GM12864 (cell line): ENCODE measurements around the gene THAP9.
"Not testable (repeated sequence)": the region's sequence is repeated elsewhere in the genome, so short reads cannot be mapped to it uniquely, and the experiment has no call there.

Experiments
- DNase-seq: peaks from one replicate; pipeline ENCODE4 v3.0.0-alpha.2; 2011; ENCODE audit warnings: low read depth
- H3K4me3 ChIP-seq: 2 replicates; pipeline ENCODE4 v1.5.1; 2011; ENCODE audit warnings: mild to moderate bottlenecking, low read depth, low read length, control low read depth
- CTCF ChIP-seq: IDR thresholded peaks from 2 replicates; pipeline ENCODE4 v1.5.1; 2011; ENCODE audit warnings: low read depth, mild to moderate bottlenecking, moderate library complexity, low read length, control low read depth, inconsistent platforms; ENCODE audit errors: missing control alignments

THAP9 gene

GRCh38 chr4:82864336-82864979, 36.1 kb upstream of the THAP9 start:
- no peak overlapping the region for H3K4me3 ChIP-seq
- TF ChIP-seq CTCF, result no peak
- DNase-seq, result no peak

- H3K4me3 ChIP-seq, result no peak overlapping the region
- DNase-seq, result no peak
- no peak for TF ChIP-seq CTCF
These were observed 34.9 kb upstream of the THAP9 start for GRCh38 chr4:82865592-82865991.

GRCh38 chr4:82866033-82866432, 34.5 kb upstream of the THAP9 start:
- DNase-seq, H3K4me3 ChIP-seq: not testable (repeated sequence)

GRCh38 chr4:82866706-82867385, 33.7 kb upstream of the THAP9 start:
- no peak for DNase-seq
- no peak overlapping the region for H3K4me3 ChIP-seq
- no peak for TF ChIP-seq CTCF

GRCh38 chr4:82868572-82868971, 32.0 kb upstream of the THAP9 start:
- no peak for TF ChIP-seq CTCF
- no peak overlapping the region for H3K4me3 ChIP-seq
- DNase-seq, result no peak

GRCh38 chr4:82885410-82885809, 15.1 kb upstream of the THAP9 start:
- no peak overlapping the region for H3K4me3 ChIP-seq
- TF ChIP-seq CTCF, result no peak
- no peak for DNase-seq

GRCh38 chr4:82886147-82886942, 14.2 kb upstream of the THAP9 start:
- H3K4me3 ChIP-seq, result no peak overlapping the region
- TF ChIP-seq CTCF, result no peak

More at GRCh38 chr4:82886147-82886942, 14.2 kb upstream of the THAP9 start:
- DNase-seq, result no peak
